ENCODE results near the gene CCM2L.

Gene CCM2L

DNA sequence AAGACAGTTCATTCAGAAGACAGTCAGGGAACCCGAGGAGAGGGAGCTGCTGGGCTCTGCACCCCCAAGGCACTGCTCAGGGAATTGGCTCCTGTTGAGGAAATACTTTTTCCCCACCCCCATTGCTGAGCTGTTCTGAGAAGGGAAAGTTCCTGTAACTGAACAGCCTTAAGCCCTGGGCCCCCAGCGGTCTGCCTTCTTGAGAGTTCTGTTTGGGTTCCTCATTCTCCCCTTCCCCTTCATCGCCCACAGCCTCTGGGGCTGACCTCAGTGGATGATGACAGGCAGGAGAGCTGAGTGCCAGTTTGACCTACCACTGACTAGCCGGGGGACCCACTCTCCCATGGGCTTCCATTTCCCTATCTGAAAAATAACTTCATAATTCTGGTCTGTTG is 52.5 kb downstream of the CCM2L start:
- no peak for DNase-seq (ENCODE audit: low read depth)
- TF ChIP-seq, protein P1, sequence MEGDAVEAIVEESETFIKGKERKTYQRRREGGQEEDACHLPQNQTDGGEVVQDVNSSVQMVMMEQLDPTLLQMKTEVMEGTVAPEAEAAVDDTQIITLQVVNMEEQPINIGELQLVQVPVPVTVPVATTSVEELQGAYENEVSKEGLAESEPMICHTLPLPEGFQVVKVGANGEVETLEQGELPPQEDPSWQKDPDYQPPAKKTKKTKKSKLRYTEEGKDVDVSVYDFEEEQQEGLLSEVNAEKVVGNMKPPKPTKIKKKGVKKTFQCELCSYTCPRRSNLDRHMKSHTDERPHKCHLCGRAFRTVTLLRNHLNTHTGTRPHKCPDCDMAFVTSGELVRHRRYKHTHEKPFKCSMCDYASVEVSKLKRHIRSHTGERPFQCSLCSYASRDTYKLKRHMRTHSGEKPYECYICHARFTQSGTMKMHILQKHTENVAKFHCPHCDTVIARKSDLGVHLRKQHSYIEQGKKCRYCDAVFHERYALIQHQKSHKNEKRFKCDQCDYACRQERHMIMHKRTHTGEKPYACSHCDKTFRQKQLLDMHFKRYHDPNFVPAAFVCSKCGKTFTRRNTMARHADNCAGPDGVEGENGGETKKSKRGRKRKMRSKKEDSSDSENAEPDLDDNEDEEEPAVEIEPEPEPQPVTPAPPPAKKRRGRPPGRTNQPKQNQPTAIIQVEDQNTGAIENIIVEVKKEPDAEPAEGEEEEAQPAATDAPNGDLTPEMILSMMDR (conservative IDR thresholded peaks at IDR 0.05; ENCODE audit: control insufficient read depth, insufficient read depth, low read depth, low read length): no peak
- no peak overlapping the region for H3K4me3 ChIP-seq (ENCODE audit: control insufficient read depth, low read depth, low read length)

DNA sequence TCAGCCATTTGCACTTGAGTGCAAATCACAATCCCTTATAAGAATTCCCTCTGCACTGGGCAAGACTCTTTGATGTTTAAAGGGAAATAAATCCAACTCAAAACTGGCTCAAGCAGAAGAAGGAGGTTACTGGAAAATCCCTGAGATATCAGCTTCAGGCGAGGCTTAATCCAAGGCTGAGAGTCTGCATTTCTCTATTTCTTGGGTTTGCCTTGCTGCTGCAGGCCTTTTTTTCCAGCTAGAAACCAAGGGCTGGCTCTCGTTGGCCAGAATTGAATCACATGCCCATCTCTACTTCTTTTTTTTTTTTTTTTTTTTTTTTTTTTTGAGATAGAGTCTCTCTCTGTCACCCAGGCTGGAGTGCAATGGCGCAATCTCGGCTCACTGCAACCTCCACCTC is 53.5 kb downstream of the CCM2L start:
- DNase-seq (ENCODE audit: low read depth): no peak
- H3K4me3 ChIP-seq (ENCODE audit: control insufficient read depth, low read depth, low read length): no peak overlapping the region
- TF ChIP-seq, protein P1 (conservative IDR thresholded peaks at IDR 0.05; ENCODE audit: control insufficient read depth, insufficient read depth, low read depth, low read length): no peak

DNA sequence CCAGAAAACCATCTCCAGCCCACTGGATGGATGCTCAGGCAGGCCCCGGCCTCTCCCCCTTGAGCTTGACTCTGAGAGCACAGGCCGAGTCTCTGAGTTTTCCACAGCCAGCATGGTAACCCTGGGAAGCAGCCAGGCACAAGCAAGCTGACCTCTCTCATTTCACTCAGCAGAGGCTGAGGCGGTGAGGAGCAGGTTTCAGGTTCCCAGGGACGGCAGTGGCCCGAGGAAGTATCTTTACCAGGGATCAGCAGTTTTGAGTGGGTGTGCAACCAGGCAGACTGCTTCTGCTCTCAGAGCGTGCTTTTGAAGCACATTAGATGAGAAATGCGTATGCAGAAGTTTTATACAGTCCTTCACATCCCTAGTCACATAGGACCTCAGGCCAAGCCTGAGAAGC is 54.4 kb downstream of the CCM2L start:
- H3K4me3 ChIP-seq (ENCODE audit: control insufficient read depth, low read depth, low read length): no peak overlapping the region
- DNase-seq (ENCODE audit: low read depth): no peak
- TF ChIP-seq, protein P1 (conservative IDR thresholded peaks at IDR 0.05; ENCODE audit: control insufficient read depth, insufficient read depth, low read depth, low read length): no peak

DNA sequence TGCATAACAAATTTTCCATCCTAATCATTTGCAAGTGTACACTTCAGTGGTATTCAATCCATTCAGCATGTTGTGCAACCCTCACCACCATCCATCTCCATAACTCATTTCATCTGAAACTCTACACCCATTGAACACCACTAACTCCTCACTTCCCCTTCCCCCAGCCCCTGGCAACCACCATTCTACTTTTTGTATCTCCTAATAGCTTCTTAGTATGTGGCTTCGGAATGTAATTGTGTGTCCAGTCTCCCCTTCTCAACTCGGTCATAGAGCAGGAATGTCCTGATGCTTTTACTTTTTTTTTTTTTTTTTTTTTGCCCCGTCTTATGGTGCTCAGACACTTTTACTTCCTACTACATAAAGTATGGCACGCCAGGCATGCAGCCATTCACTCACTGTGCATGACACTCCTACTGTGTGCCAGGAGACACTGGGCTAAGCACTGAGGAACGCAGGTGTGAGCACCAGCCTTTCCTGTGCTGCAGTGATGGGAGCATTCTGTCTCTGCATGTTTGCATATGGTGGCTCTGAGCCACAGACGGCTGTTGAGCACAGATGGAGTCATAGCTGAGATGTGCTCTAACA is 57.1 kb downstream of the CCM2L start:
- no peak overlapping the region for H3K4me3 ChIP-seq (ENCODE audit: control insufficient read depth, low read depth, low read length)
- DNase-seq (ENCODE audit: low read depth): peak; percentile 71
- TF ChIP-seq, protein P1 (conservative IDR thresholded peaks at IDR 0.05; ENCODE audit: control insufficient read depth, insufficient read depth, low read depth, low read length): no peak

DNA sequence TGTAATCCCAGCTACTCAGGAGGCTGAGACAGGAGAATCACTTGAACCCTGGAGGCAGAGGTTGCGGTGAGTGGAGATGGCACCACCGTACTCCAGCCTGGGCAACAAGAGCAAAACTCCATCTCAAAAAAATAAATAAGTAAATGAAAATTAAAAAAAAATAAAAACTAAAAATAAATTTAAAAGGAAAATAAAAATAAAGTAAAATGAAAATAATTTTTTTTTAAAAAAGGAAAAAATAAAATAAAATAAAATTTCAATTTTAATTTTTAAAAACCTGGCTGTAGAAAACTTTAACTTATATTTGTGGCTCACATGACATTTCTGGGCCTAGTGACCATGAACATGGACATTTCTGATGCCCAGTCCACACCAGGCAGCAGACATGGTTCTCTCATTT is 57.9 kb downstream of the CCM2L start:
- no peak for DNase-seq (ENCODE audit: low read depth)
- H3K4me3 ChIP-seq (ENCODE audit: control insufficient read depth, low read depth, low read length): no peak overlapping the region

DNA sequence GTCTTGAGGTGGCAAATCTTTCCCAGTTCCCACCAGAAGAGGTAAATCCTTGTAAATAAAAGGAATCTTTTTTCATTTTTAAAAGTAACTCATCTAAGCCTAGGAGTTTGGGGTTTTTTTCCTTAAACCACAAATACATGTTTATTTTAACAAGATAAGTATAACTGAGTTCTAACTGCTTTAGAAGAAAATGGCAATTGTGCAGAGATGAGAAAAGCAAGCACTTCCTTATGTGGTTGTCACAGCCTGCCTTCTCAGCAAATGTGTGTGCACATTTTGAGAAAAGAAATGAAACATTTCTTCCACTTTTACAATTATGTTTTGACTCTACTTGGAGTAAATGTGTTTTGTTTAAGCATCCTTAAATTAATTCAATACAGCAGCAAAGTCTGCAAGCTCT is 59.5 kb downstream of the CCM2L start:
- H3K4me3 ChIP-seq (ENCODE audit: control insufficient read depth, low read depth, low read length): no peak overlapping the region
- TF ChIP-seq, protein P1 (conservative IDR thresholded peaks at IDR 0.05; ENCODE audit: control insufficient read depth, insufficient read depth, low read depth, low read length): no peak
- DNase-seq (ENCODE audit: low read depth): no peak

More for the DNA sequence above, 57.9 kb downstream of the CCM2L start:
- TF ChIP-seq, protein P1 (conservative IDR thresholded peaks at IDR 0.05; ENCODE audit: control insufficient read depth, insufficient read depth, low read depth, low read length): no peak

DNA sequence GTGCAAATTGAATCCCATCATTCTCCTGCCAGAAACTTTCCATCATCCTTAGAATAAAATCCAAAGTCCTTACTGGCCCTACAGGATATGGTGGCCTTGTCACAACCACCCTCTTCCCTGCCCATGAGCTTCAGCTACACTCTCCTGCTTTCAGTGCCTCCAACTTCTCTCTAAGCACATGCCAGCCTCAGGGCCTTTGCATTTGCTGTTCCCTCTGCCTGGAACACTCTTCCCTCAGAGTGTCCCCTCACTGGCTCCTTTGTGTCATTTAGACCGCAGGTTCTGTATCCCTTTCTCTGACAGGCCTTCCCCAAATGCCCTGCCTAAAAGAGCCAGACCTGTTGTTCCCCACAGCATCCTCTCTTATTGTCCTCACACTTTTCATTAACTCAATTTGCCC is 60.0 kb downstream of the CCM2L start:
- H3K4me3 ChIP-seq (ENCODE audit: control insufficient read depth, low read depth, low read length): no peak overlapping the region
- DNase-seq (ENCODE audit: low read depth): no peak
- TF ChIP-seq, protein P1 (conservative IDR thresholded peaks at IDR 0.05; ENCODE audit: control insufficient read depth, insufficient read depth, low read depth, low read length): no peak

All from fibroblast of mammary gland (primary cell).